ENCODE measurements around the gene IP6K2. TPM values are rescaled to one million over a fixed set of nuclear protein-coding genes. Genes with fewer than 3 reads are reported as not detected.

IP6K2 gene
- total and polyA plus RNA-seq, 2 of the 8 experiments (the other 6 are each of a cell fraction or from before 2014, with no cell fraction given): 95.8 to 144 TPM

GRCh38 chr3:48690846-48691458 lies 26.1 kb downstream of the IP6K2 start:
- CTCF ChIA-PET (ENCODE audit: partially characterized antibody): interaction anchor here (1.1 to 1.3 kb wide), 2 partner anchors 12 to 49 kb away, joined by 3 to 4 read pairs; no protein-coding TSS in a partner anchor
- no peak overlapping the region for H3K4me2 ChIP-seq (ENCODE audit: insufficient read depth in 1 of 2, low read depth in 2 of 2, low read length in 2 of 2)
- DNase-seq (ENCODE audit: low read depth in 1 of 2, low spot score in 2 of 2): no peak
- H3K27me3 ChIP-seq (replicated peaks in 1 of 4; ENCODE audit: control insufficient read depth in 3 of 4, extremely low read depth in 1 of 4, insufficient read depth in 3 of 4, low read length in 3 of 4): no peaks in the 10 kb centered on the region
- peaks cover 1 to 7% (median 6%) of the 10 kb centered on the region in 4 experiments for H3K4me1 ChIP-seq (replicated peaks in 1 of 4; ENCODE audit: control insufficient read depth in 3 of 4, insufficient read depth in 4 of 4, low read length in 3 of 4)
- 93% methylated on average over 2 of the region's 2 CpGs; no CpG with 5 or more reads in 1 of the 2 experiments for WGBS, 2 experiments (ENCODE audit: extremely low coverage in 1 of 2, insufficient coverage in 1 of 2, insufficient read length in 1 of 2, insufficient replicate concordance in 2 of 2, low coverage in 1 of 2, low lambda C conversion rate in 2 of 2, missing lambda C conversion rate in 1 of 2)
- H3K4ac ChIP-seq (replicated peaks; ENCODE audit: insufficient read length, low read depth, low read length): no peak overlapping the region
- H3K4me3 ChIP-seq (ENCODE audit: extremely low read depth in 1 of 4, insufficient read depth in 2 of 4, low read depth in 3 of 4, low read length in 4 of 4): no peak overlapping the region
- H3K23me2 ChIP-seq (ENCODE audit: low read depth, low read length): peaks cover 4% of the 10 kb centered on the region; the same call in 1 of the 2 replicates
- H4K8ac ChIP-seq (ENCODE audit: extremely low read depth, insufficient read depth, low read length): no peak overlapping the region
- peaks cover 3 to 32% of the 10 kb centered on the region in 2 experiments; a peak in 3 of 4 replicates for H3K79me2 ChIP-seq (ENCODE audit: control insufficient read depth in 1 of 2, insufficient read depth in 2 of 2, low read length in 2 of 2)
- no peak overlapping the region for H3K9ac ChIP-seq (replicated peaks in 1 of 4; ENCODE audit: extremely low read depth in 1 of 4, low read depth in 3 of 4, low read length in 3 of 4)
- POLR2A ChIA-PET (ENCODE audit: partially characterized antibody): interaction anchor here (0.7 to 13.3 kb wide), 5 partner anchors 9 to 29 kb away, joined by 3 to 187 read pairs (median 3); partner anchors contain the start of genes CELSR3 and IP6K2
- H2BK120ac ChIP-seq (replicated peaks; ENCODE audit: low read depth, low read length): no peak overlapping the region
- H3K36me3 ChIP-seq (ENCODE audit: control insufficient read depth in 2 of 4, insufficient read depth in 4 of 4, low read length in 3 of 4): peaks cover 48 to 80% (median 69%) of the 10 kb centered on the region in 4 experiments
- H3K79me1 ChIP-seq (ENCODE audit: low read depth, low read length): 0 out of 2 replicates have a peak, but pooled peaks cover 7% of the 10 kb centered on the region
- no peaks in the 10 kb centered on the region for H3K9me3 ChIP-seq (ENCODE audit: insufficient read depth in 2 of 2, low read depth in 1 of 2, low read length in 1 of 2)
- H2AK5ac ChIP-seq (ENCODE audit: low read depth, low read length): no peak overlapping the region
- H3K18ac ChIP-seq (ENCODE audit: extremely low read depth, low read length): no peak overlapping the region
- no peak overlapping the region for H3K23ac ChIP-seq (ENCODE audit: insufficient read length)
- no peak overlapping the region for H2AFZ ChIP-seq (ENCODE audit: low read length)
- no peak overlapping the region for H2BK12ac ChIP-seq (ENCODE audit: low read depth, low read length)
- no peak overlapping the region for H3K27ac ChIP-seq (ENCODE audit: low read depth, low read length)
- FAIRE-seq: no peak
- H4K91ac ChIP-seq (replicated peaks; ENCODE audit: insufficient read length, low read length): no peak overlapping the region
- H4K5ac ChIP-seq (ENCODE audit: insufficient read length, low read depth, low read length): no peak overlapping the region
- no peak overlapping the region for H2BK5ac ChIP-seq (ENCODE audit: low read depth, low read length)
- H2BK20ac ChIP-seq (ENCODE audit: low read length): no peak overlapping the region
- no peak overlapping the region for H3K14ac ChIP-seq (ENCODE audit: insufficient read length)
- no peak overlapping the region for H3K56ac ChIP-seq (replicated peaks; ENCODE audit: insufficient read length, low read depth, low read length)
- no peak overlapping the region for H2BK15ac ChIP-seq (ENCODE audit: low read length)
- H4K20me1 ChIP-seq (replicated peaks in 1 of 2; ENCODE audit: control insufficient read depth in 1 of 2, insufficient read depth in 2 of 2, low read length in 2 of 2): peaks cover 21 to 29% of the 10 kb centered on the region in 2 experiments
- TF ChIP-seq POLR2AphosphoS5 (IDR thresholded peaks at IDR 0.05; ENCODE audit: low read depth, low read length): peak; percentile 59; the same call in 1 of the 2 replicates
- TF ChIP-seq TAF1 (IDR thresholded peaks at IDR 0.05; ENCODE audit: low read depth, low read length): no peak
- no peak for TF ChIP-seq CBX5 (IDR thresholded peaks at IDR 0.05; ENCODE audit: low read depth, low read length)
